HepG2 (cell line): Measurements from ENCODE around the gene IRX3.

ENCODE experiments used
- CTCF ChIP-seq: sonication (generic); formaldehyde crosslinking; IDR thresholded peaks from 2 replicates; pipeline ENCODE4 v1.5.0; 2020; ENCODE audit warnings: mild to moderate bottlenecking, missing genetic modification reagents, moderate library complexity
- KDM5A ChIP-seq: fragments of 200-600 bp; sonication (generic); IDR thresholded peaks from 2 replicates; pipeline ENCODE4 v1.7.0; 2018; ENCODE audit warnings: antibody characterized with exemption, mild to moderate bottlenecking, low read length, borderline replicate concordance
- PATZ1 ChIP-seq: sonication (generic); formaldehyde crosslinking; IDR thresholded peaks from 2 replicates; pipeline ENCODE4 v1.4.0; 2020; ENCODE audit warnings: missing genetic modification reagents
- ZNF350 ChIP-seq: sonication (generic); formaldehyde crosslinking; IDR thresholded peaks from 2 replicates; pipeline ENCODE4 v1.4.0; 2020; ENCODE audit warnings: mild to moderate bottlenecking, low read depth, missing genetic modification reagents, borderline replicate concordance

GRCh38 chr16:54289945-54290832, 3.6 kb upstream of the IRX3 start:
- TF ChIP-seq KDM5A = no peak
- TF ChIP-seq PATZ1 = no peak
- TF ChIP-seq CTCF (CRISPR knock-in tag) = no peak
- no peak for TF ChIP-seq ZNF350 (CRISPR knock-in tag)
